ENCODE results near the gene RPUSD1. TPM values are rescaled to one million over a fixed set of nuclear protein-coding genes. Genes with fewer than 3 reads are reported as not detected.

The RPUSD1 gene
- total and polyA plus RNA-seq, 9 donors: 11.1 to 18.6 (median 15.4) TPM; not detected in 1

- no peak overlapping the region for H3K27ac ChIP-seq
- peaks cover 0 to 7% of the 10 kb centered on the region in 2 donors for H3K9me3 ChIP-seq
- no peaks in the 10 kb centered on the region for H3K36me3 ChIP-seq
- no peak for DNase-seq
- TF ChIP-seq EP300 (IDR thresholded peaks at IDR 0.05): no peak
- H3K4me1 ChIP-seq (ENCODE audit: insufficient read depth): peaks cover 10% of the 10 kb centered on the region
- no peak overlapping the region for H3K4me3 ChIP-seq
- WGBS, 3 donors: 86 to 87% (median 87%) methylated on average over 16 to 17 of the region's 17 CpGs
- intact Hi-C loops (cut with DNase I): no loop called here
- H3K27me3 ChIP-seq: no peaks in the 10 kb centered on the region
These were observed 40.7 kb upstream of the RPUSD1 start for GRCh38 chr16:828891-829290.

GRCh38 chr16:827513-827912, 39.3 kb upstream of the RPUSD1 start:
- H3K36me3 ChIP-seq: no peaks in the 10 kb centered on the region
- no peaks in the 10 kb centered on the region for H3K9me3 ChIP-seq
- peaks cover 10% of the 10 kb centered on the region for H3K4me1 ChIP-seq (ENCODE audit: insufficient read depth)
- no peak for TF ChIP-seq CTCF (IDR thresholded peaks at IDR 0.05)
- TF ChIP-seq POLR2A (IDR thresholded peaks at IDR 0.05): no peak
- TF ChIP-seq EP300 (IDR thresholded peaks at IDR 0.05): no peak
- WGBS, 3 donors: 92 to 95% (median 93%) methylated on average over 24 of the region's 24 CpGs
- H3K4me3 ChIP-seq: no peak overlapping the region
- DNase-seq: no peak
- no peak overlapping the region for H3K27ac ChIP-seq
- no peaks in the 10 kb centered on the region for H3K27me3 ChIP-seq
- intact Hi-C loops (cut with DNase I): no loop called here

GRCh38 chr16:825341-826061, 37.3 kb upstream of the RPUSD1 start:
- WGBS, 3 donors: 3 to 10% (median 5%) methylated on average over 35 to 36 of the region's 36 CpGs

GRCh38 chr16:824601-825000, 36.4 kb upstream of the RPUSD1 start:
- H3K4me1 ChIP-seq (ENCODE audit: insufficient read depth): peaks cover 10% of the 10 kb centered on the region
- H3K4me3 ChIP-seq: no peak overlapping the region
- H3K27ac ChIP-seq: peak overlapping the region in 1 of 2 donors; percentile 68
- H3K36me3 ChIP-seq: no peaks in the 10 kb centered on the region
- DNase-seq: no peak
- TF ChIP-seq POLR2A (IDR thresholded peaks at IDR 0.05): no peak
- no peak for TF ChIP-seq EP300 (IDR thresholded peaks at IDR 0.05)
- no peak for TF ChIP-seq CTCF (IDR thresholded peaks at IDR 0.05)
- WGBS, 3 donors: 87 to 91% (median 87%) methylated on average over 25 of the region's 25 CpGs
- no peaks in the 10 kb centered on the region for H3K27me3 ChIP-seq
- no peaks in the 10 kb centered on the region for H3K9me3 ChIP-seq
- intact Hi-C loops (cut with DNase I): no loop called here

More at GRCh38 chr16:825341-826061, 37.3 kb upstream of the RPUSD1 start:
- DNase-seq: peak; percentile 76 to 90 (median 86)
- Histone ChIP-seq H3K9me3 (no peaks in the 10 kb centered on the region), H3K27me3 (no peaks in the 10 kb centered on the region), H3K36me3 (no peaks in the 10 kb centered on the region), H3K4me1 (ENCODE audit: insufficient read depth) (peaks cover 10% of the 10 kb centered on the region), H3K27ac (peak overlapping the region in 1 of 2 donors; percentile 68), H3K4me3 (no peak overlapping the region)
- TF ChIP-seq POLR2A (IDR thresholded peaks at IDR 0.05) (no peak), EP300 (IDR thresholded peaks at IDR 0.05) (no peak), CTCF (IDR thresholded peaks at IDR 0.05) (no peak)
- intact Hi-C loops (cut with DNase I): no loop called here

- no peak overlapping the region for H3K4me3 ChIP-seq
- TF ChIP-seq EP300 (IDR thresholded peaks at IDR 0.05): no peak
- no peak for TF ChIP-seq POLR2A (IDR thresholded peaks at IDR 0.05)
- no peak for TF ChIP-seq CTCF (IDR thresholded peaks at IDR 0.05)
- H3K27me3 ChIP-seq: no peaks in the 10 kb centered on the region
- DNase-seq: peak in 1 of 5 donors; percentile 51
- peaks cover 10% of the 10 kb centered on the region for H3K4me1 ChIP-seq (ENCODE audit: insufficient read depth)
- 83 to 93% (median 83%) methylated on average over 22 of the region's 22 CpGs for WGBS, 3 donors
- intact Hi-C loops (cut with DNase I): no loop called here
- H3K36me3 ChIP-seq: no peaks in the 10 kb centered on the region
- no peaks in the 10 kb centered on the region for H3K9me3 ChIP-seq
- H3K27ac ChIP-seq: no peak overlapping the region
These were observed 36.0 kb upstream of the RPUSD1 start for GRCh38 chr16:824194-824593.
